Left lung (tissue), 10 donors: ENCODE results near the gene MAST2. TPM values are rescaled to one million over a fixed set of nuclear protein-coding genes. Genes with fewer than 3 reads are reported as not detected.
A peak's percentile ranks its signal among the peaks of the same experiment; 100 is the strongest.
"Not testable (repeated sequence)": the region's sequence is repeated elsewhere in the genome, so short reads cannot be mapped to it uniquely, and the experiment has no call there.

Experiments used
- ATAC-seq: fragments of 200-7000 bp; cut with Tn5 transposase; one replicate; pipeline ENCODE4 v1.9.1; 2020; ENCODE audit warnings: moderate library complexity
- DNase-seq, 4 donors: peaks; one replicate each; pipeline ENCODE4 v3.0.0-alpha.2; 2013 to 2020
- H3K27ac ChIP-seq, 2 donors: fragments of 200-600 bp; sonication (generic) in 1 of 2; one replicate each; pipeline versions ENCODE4 v1.5.0 to v1.8.0; 2020 to 2021
- H3K27me3 ChIP-seq, 2 donors: fragments of 200-600 bp; sonication (generic) in 1 of 2; one replicate each; pipeline versions ENCODE4 v1.5.0 to v1.8.0; 2020 to 2021
- H3K36me3 ChIP-seq, 2 donors: fragments of 200-600 bp; sonication (generic) in 1 of 2; one replicate each; pipeline versions ENCODE4 v1.5.0 to v1.8.0; 2020 to 2021
- H3K4me1 ChIP-seq, 2 donors: fragments of 200-600 bp; one replicate each; pipeline ENCODE4 v1.8.0; 2021
- H3K4me3 ChIP-seq, 2 donors: fragments of 200-600 bp; sonication (generic) in 1 of 2; one replicate each; pipeline versions ENCODE4 v1.5.0 to v1.8.0; 2020 to 2021; ENCODE audit warnings: mild to moderate bottlenecking in 1 of 2
- H3K9me3 ChIP-seq, 2 donors: fragments of 200-600 bp; sonication (generic) in 1 of 2; one replicate each; pipeline versions ENCODE4 v1.5.0 to v1.8.0; 2020 to 2021
- intact Hi-C, 2 donors: fragments of 100-400 bp; cut with DNase I; formaldehyde crosslinking; loops; one replicate each; pipeline versions ENCODE4 v1.11.2 to v1.14.2; 2022
- polyA plus RNA-seq, 6 donors: library from polyadenylated mRNA; unstranded; fragments of 120-200 nt; gene quantifications; one replicate each; pipeline ENCODE4 v1.2.1, GENCODE V29; 2013; ENCODE audit not compliant: insufficient read length in 6 of 6
- total RNA-seq, 2 donors: library from RNA; stranded (reverse); fragmentation: NEBNext Ultra II Directional; extraction: Animal tissue kit (Norgen Biotek cat#: 25700); gene quantifications; one replicate each; pipeline ENCODE4 v1.2.1, GENCODE V29; 2021
- TF ChIP-seq, protein P1 (sequence below), 2 donors: fragments of 200-600 bp; sonication (generic) in 1 of 2; IDR thresholded peaks; one replicate each; pipeline versions ENCODE4 v1.5.0 to v1.8.0; 2021; ENCODE audit warnings: antibody characterized with exemption in 2 of 2
- donor health status: DM: no; HTN: yes; CAD: no.
- donor health status: DM: no; HTN: no; CAD: no.

MAST2 gene
- total and polyA plus RNA-seq, 8 donors, result 27.3 to 74.4 (median 64.9) TPM

DNA sequence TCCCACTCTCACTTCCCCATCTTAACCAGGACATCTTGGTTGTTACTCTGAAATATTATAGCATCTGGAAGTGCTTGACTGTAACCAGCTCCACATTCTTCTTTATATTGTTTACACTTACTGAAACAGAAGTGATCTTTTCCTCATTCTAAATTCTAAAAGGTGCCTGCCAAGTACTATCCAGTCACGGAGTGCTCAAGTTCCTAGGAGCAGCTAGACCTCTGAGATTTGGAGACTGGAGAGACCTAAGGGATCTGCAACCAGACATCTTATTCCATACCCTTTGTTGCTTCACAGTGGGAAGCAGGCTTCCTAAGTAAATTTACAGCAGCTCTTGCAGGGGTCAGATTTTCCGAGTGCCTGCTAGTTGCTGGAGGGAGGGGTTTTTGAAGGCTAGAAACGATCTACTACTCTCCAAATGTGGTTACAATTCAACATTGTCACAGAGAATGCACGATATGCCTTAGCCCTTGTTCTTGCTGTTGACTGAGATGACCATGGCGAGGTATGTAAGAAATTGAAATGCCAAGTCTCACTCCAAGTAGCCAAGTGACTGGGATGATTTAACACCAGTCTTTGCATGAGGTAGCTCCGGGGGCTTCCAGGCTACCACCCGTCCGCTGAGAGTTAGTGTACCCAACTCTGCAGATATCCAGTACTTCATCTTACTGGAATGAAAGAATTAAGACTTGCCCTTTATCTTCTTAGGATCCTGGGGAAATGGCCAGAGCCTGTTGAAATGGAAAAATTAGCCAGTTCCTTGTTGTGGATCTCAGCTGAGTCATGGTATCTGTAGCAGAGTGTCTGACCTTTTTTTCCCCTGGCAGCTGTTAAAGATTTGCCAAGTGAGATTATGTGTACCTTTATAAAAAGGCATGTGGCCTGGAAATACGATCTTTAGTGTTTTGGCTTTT, 150.8 kb downstream of the MAST2 start:
- ATAC-seq (peak; percentile 87), DNase-seq (no peak)
- intact Hi-C loops, result no loop called here
- TF ChIP-seq, protein P1, sequence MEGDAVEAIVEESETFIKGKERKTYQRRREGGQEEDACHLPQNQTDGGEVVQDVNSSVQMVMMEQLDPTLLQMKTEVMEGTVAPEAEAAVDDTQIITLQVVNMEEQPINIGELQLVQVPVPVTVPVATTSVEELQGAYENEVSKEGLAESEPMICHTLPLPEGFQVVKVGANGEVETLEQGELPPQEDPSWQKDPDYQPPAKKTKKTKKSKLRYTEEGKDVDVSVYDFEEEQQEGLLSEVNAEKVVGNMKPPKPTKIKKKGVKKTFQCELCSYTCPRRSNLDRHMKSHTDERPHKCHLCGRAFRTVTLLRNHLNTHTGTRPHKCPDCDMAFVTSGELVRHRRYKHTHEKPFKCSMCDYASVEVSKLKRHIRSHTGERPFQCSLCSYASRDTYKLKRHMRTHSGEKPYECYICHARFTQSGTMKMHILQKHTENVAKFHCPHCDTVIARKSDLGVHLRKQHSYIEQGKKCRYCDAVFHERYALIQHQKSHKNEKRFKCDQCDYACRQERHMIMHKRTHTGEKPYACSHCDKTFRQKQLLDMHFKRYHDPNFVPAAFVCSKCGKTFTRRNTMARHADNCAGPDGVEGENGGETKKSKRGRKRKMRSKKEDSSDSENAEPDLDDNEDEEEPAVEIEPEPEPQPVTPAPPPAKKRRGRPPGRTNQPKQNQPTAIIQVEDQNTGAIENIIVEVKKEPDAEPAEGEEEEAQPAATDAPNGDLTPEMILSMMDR (IDR thresholded peaks at IDR 0.05), result no peak
- H3K36me3 ChIP-seq, result no peaks in the 10 kb centered on the region
- no peaks in the 10 kb centered on the region for H3K9me3 ChIP-seq
- H3K4me3 ChIP-seq, result no peak overlapping the region
- no peaks in the 10 kb centered on the region for H3K27me3 ChIP-seq
- H3K27ac ChIP-seq, result peak overlapping the region in 1 of 2 donors; percentile 27
- peaks cover 10 to 15% of the 10 kb centered on the region in 2 donors for H3K4me1 ChIP-seq

DNA sequence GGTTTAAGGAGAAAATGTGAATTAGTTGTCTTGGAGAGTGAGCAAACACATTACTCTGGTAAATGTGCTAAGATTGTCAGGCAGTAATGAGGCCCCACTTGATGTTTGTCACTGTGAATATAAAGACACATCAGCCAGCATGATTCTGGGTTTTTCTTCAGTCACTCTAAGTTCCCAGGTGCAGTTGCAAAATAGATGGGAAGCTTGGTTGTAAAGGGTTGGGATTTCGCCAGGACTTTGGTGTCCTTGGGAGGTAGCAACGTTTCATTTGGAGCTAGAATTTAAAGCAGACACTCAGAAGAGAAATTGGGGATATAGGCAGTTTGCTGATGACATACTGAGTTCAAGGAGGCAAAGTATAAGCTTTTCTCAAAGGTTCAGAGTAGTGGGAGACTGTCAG, 154.3 kb downstream of the MAST2 start:
- no peak overlapping the region for H3K4me3 ChIP-seq
- H3K36me3 ChIP-seq, result peaks cover 0 to 10% of the 10 kb centered on the region in 2 donors
- intact Hi-C loops, result no loop called here
- no peak for DNase-seq
- TF ChIP-seq, protein P1 (IDR thresholded peaks at IDR 0.05), result no peak
- no peak for ATAC-seq
- H3K27me3 ChIP-seq, result no peaks in the 10 kb centered on the region
- peaks cover 10 to 15% of the 10 kb centered on the region in 2 donors for H3K4me1 ChIP-seq
- H3K9me3 ChIP-seq, result no peaks in the 10 kb centered on the region
- no peak overlapping the region for H3K27ac ChIP-seq

DNA sequence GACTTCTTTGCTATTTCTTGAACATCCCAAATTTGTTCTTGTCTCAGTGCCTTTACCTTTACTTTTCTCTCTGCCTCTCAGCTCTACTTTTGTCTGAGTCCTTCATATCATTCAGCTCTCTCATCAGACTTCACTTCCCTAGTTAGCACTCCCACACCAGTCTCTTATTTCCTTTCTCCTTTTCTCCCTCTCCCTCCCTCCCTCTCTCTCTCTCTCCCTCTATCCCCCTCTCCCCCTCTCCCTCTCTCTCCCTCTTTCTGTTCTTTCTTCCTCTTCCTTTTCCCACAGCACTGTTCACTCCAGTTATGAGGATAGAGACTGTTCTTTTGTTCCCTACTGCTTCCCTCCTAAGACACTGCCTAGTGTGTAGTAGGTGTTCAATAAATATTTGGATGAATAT, 154.9 kb downstream of the MAST2 start:
- Histone ChIP-seq H3K27ac (no peak overlapping the region), H3K36me3 (peaks cover 0 to 10% of the 10 kb centered on the region in 2 donors), H3K9me3 (no peaks in the 10 kb centered on the region), H3K4me1 (peaks cover 10 to 15% of the 10 kb centered on the region in 2 donors), H3K27me3 (no peaks in the 10 kb centered on the region), H3K4me3 (no peak overlapping the region)
- no peak for ATAC-seq
- DNase-seq, result no peak
- TF ChIP-seq, protein P1 (IDR thresholded peaks at IDR 0.05), result no peak
- intact Hi-C loops, result no loop called here

DNA sequence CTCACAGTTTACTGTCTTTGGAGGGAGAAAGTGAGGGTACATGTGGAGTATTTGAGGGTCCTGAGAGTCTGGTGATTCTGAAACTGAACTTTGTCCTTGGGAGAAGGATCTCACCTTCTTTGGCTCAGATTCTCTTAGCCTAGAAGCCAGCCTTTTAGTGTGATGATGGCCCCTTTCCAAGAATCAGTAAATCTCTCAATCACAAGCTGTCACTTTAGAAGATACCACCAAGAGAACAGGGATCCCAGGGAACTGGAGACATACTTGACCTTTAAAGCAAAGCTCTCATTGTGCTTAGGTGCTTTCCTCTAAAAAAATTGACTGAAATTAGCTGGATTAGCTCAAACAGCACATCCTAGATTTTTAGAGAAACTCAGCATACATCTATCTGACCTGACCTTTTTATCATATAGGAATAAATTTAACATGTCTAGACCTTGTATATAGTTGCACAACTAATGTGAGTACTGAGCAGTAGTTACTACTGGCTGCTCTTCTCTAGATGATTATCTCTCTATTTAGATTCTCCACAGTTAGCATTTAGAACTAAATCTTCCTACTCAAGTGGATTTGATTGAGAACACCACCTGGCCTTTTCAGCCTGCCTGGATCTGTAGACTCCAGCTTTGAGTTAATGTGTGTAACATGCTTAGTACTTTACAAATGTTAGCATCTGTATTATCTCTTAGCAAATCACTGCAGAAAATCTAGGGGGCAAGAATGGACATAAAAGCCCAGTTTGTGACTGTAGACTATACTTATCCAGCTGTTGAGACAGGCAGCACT, 157.7 kb downstream of the MAST2 start:
- peaks cover 0 to 10% of the 10 kb centered on the region in 2 donors for H3K36me3 ChIP-seq
- no peak overlapping the region for H3K27ac ChIP-seq
- DNase-seq (no peak), ATAC-seq (no peak)
- H3K4me3 ChIP-seq, result no peak overlapping the region
- no peaks in the 10 kb centered on the region for H3K9me3 ChIP-seq
- no peaks in the 10 kb centered on the region for H3K4me1 ChIP-seq
- TF ChIP-seq, protein P1 (IDR thresholded peaks at IDR 0.05), result no peak
- no peaks in the 10 kb centered on the region for H3K27me3 ChIP-seq
- intact Hi-C loops, result no loop called here

DNA sequence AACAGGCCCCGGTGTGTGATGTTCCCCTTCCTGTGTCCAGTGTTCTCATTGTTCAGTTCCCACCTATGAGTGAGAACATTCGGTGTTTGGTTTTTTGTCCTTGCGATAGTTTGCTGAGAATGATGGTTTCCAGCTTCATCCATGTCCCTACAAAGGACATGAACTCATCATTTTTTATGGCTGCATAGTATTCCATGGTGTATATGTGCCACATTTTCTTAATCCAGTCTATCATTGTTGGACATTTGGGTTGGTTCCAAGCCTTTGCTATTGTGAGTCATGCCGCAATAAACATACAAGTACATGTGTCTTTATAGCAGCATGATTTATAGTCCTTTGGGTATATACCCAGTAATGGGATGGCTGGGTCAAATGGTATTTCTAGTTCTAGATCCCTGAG, 158.5 kb downstream of the MAST2 start:
- H3K27ac ChIP-seq, intact Hi-C loops, H3K9me3 ChIP-seq, H3K4me3 ChIP-seq, H3K27me3 ChIP-seq, ATAC-seq, DNase-seq, H3K4me1 ChIP-seq: not testable (repeated sequence)
- H3K36me3 ChIP-seq, result peaks cover 0 to 10% of the 10 kb centered on the region in 2 donors
